ENCODE results near the gene DLL4.

GRCh38 chr15:40955930-40956540, 26.9 kb downstream of the DLL4 start:
- TF ChIP-seq CTCF (IDR thresholded peaks at IDR 0.05; ENCODE audit: low read depth, low read length), result no peak
- TF ChIP-seq EZH2phosphoT487 (IDR thresholded peaks at IDR 0.05; ENCODE audit: low read depth), result no peak

All from OCI-LY3 (cell line).